Gastrocnemius medialis (tissue), 4 donors: ENCODE measurements around the gene DAGLA.

Experiments used
- POLR2A ChIP-seq, 2 donors: fragments of 450-650 bp; IDR thresholded peaks; one replicate each; pipeline ENCODE4 v1.6.1; 2017; ENCODE audit warnings: antibody characterized with exemption in 2 of 2, mild to moderate bottlenecking in 2 of 2, moderate library complexity in 2 of 2
- TF ChIP-seq, protein P1 (sequence below), 5 experiments: fragments of 450-650 bp in 3 of 5; fragments of 200-600 bp in 2 of 5; sonication (generic) in 2 of 5; IDR thresholded peaks in 4 of 5; conservative IDR thresholded peaks in 1 of 5; 1 replicate in 4 of 5; 2 replicates in 1 of 5; pipeline ENCODE4 v1.5.1; 2016 to 2019; ENCODE audit warnings: antibody characterized with exemption in 5 of 5, mild to moderate bottlenecking in 3 of 5, moderate library complexity in 3 of 5

DNA sequence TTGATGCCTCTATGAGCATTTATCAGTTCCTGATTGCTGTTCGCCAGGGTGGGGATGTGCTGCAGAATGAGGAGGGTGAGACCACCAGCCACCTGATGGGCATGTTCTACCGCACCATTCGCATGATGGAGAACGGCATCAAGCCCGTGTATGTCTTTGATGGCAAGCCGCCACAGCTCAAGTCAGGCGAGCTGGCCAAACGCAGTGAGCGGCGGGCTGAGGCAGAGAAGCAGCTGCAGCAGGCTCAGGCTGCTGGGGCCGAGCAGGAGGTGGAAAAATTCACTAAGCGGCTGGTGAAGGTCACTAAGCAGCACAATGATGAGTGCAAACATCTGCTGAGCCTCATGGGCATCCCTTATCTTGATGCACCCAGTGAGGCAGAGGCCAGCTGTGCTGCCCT lies 115.3 kb downstream of the DAGLA start:
- TF ChIP-seq, protein P1, sequence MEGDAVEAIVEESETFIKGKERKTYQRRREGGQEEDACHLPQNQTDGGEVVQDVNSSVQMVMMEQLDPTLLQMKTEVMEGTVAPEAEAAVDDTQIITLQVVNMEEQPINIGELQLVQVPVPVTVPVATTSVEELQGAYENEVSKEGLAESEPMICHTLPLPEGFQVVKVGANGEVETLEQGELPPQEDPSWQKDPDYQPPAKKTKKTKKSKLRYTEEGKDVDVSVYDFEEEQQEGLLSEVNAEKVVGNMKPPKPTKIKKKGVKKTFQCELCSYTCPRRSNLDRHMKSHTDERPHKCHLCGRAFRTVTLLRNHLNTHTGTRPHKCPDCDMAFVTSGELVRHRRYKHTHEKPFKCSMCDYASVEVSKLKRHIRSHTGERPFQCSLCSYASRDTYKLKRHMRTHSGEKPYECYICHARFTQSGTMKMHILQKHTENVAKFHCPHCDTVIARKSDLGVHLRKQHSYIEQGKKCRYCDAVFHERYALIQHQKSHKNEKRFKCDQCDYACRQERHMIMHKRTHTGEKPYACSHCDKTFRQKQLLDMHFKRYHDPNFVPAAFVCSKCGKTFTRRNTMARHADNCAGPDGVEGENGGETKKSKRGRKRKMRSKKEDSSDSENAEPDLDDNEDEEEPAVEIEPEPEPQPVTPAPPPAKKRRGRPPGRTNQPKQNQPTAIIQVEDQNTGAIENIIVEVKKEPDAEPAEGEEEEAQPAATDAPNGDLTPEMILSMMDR (IDR thresholded peaks at IDR 0.05 in 4 of 5, conservative IDR thresholded peaks at IDR 0.05 in 1 of 5), result no peak
- no peak for TF ChIP-seq POLR2A (IDR thresholded peaks at IDR 0.05)
